K562 (cell line): ENCODE results near the gene MRGPRE. TPM values are rescaled to one million over a fixed set of nuclear protein-coding genes. Genes with fewer than 3 reads are reported as not detected.

ENCODE experiments used
- ATAC-seq: fragments of 200-7000 bp; cut with Tn5 transposase; 3 replicates; pipeline ENCODE4 v1.9.1; 2020; ENCODE audit warnings: moderate library complexity
- BruUV-seq: library from RNA; stranded (reverse); fragments of 400-500 nt; replicated peaks from 2 replicates; lab custom pipeline; 2021; lab: Mats Ljungman, UMichigan
- CTCF ChIA-PET: fragments of 300-600 bp; formaldehyde crosslinking; extraction: SDS; loops from one replicate; lab custom pipeline; 2021; ENCODE audit warnings: low intra/inter-chr PET ratio; lab: Yijun Ruan, JAX
- POLR2A ChIA-PET: fragments of 300-600, 350-650 bp; sonication (Branson Sonifier 250); formaldehyde crosslinking; extraction: SDS; loops from one replicate; lab custom pipeline; 2021; ENCODE audit warnings: antibody characterized with exemption, inconsistent platforms; lab: Yijun Ruan, JAX
- DNase-seq, 4 experiments: peaks; one replicate each; pipeline versions ENCODE4 v3.0.0 to v3.0.0-alpha.2; 2011 to 2018; ENCODE audit warnings: low spot score in 3 of 4, mixed read lengths in 3 of 4; ENCODE audit errors: extremely low read depth in 1 of 4
- FAIRE-seq: peaks from 2 replicates; lab custom pipeline; 2011; peaks lifted over from hg19 to GRCh38; lab: Jason Lieb, UNC
- H2AFZ ChIP-seq: 2 replicates; pipeline ENCODE4 v1.6.0; 2011; ENCODE audit warnings: low read depth, low read length, control low read depth, inconsistent platforms
- H3K27ac ChIP-seq: fragments of 200-600 bp; 3 replicates; pipeline ENCODE4 v1.8.0; 2011; ENCODE audit warnings: low read depth, mild to moderate bottlenecking, control low read depth, inconsistent platforms, low read length, moderate library complexity, mixed read lengths; ENCODE audit errors: extremely low read depth
- H3K27me3 ChIP-seq, 2 experiments: fragments of 300-600 bp in 1 of 2; 2 replicates in 1 of 2; 3 replicates in 1 of 2; pipeline versions ENCODE4 v1.6.0 to v1.8.0; 2011; ENCODE audit warnings: inconsistent platforms in 2 of 2, low read length in 2 of 2, mild to moderate bottlenecking in 1 of 2, mixed read lengths in 1 of 2, moderate library complexity in 1 of 2; ENCODE audit not compliant: control insufficient read depth in 2 of 2, insufficient read depth in 2 of 2
- H3K36me3 ChIP-seq: fragments of 300-600 bp; 3 replicates; pipeline ENCODE4 v1.8.0; 2011; ENCODE audit warnings: mild to moderate bottlenecking, low read length, inconsistent platforms; ENCODE audit not compliant: control insufficient read depth, insufficient read depth
- H3K4me1 ChIP-seq, 2 experiments: fragments of 200-600 bp in 1 of 2; replicated peaks in 1 of 2; 2 replicates in 1 of 2; 3 replicates in 1 of 2; pipeline versions ENCODE4 v1.5.1 to v1.8.0; 2011; ENCODE audit warnings: inconsistent platforms in 2 of 2, low read length in 2 of 2, mild to moderate bottlenecking in 1 of 2, mixed read lengths in 1 of 2, moderate library complexity in 1 of 2; ENCODE audit not compliant: control insufficient read depth in 2 of 2, insufficient read depth in 2 of 2
- H3K4me2 ChIP-seq: 2 replicates; pipeline ENCODE4 v1.6.1; 2011; ENCODE audit warnings: low read length, control low read depth, inconsistent platforms, mixed read lengths; ENCODE audit not compliant: insufficient read depth
- H3K4me3 ChIP-seq: fragments of 200-600 bp; sonication (generic), shearing (Covaris generic); 2 replicates; pipeline ENCODE4 v1.5.1; 2016; ENCODE audit warnings: control low read depth, inconsistent platforms
- H3K79me2 ChIP-seq: fragments of 200-600 bp; 3 replicates; pipeline ENCODE4 v1.8.0; 2011; ENCODE audit warnings: low read length, inconsistent platforms; ENCODE audit not compliant: control insufficient read depth, insufficient read depth
- H3K9ac ChIP-seq, 2 experiments: 2 replicates each; pipeline versions ENCODE4 v1.6.0 to v1.6.1; 2011; ENCODE audit warnings: low read depth in 2 of 2, low read length in 2 of 2, control low read depth in 1 of 2, inconsistent platforms in 1 of 2, mild to moderate bottlenecking in 1 of 2, mixed read lengths in 1 of 2; ENCODE audit not compliant: insufficient read depth in 1 of 2
- H3K9me1 ChIP-seq: one replicate; pipeline ENCODE4 v1.6.0; 2011; ENCODE audit warnings: inconsistent platforms, mild to moderate bottlenecking, low read length, moderate library complexity; ENCODE audit not compliant: control insufficient read depth, insufficient read depth
- H3K9me3 ChIP-seq: replicated peaks from 2 replicates; pipeline ENCODE4 v1.5.1; 2011; ENCODE audit warnings: low read depth, low read length, inconsistent platforms; ENCODE audit not compliant: control insufficient read depth, insufficient read depth
- H4K20me1 ChIP-seq: replicated peaks from 2 replicates; pipeline ENCODE4 v1.6.1; 2011; ENCODE audit warnings: low read length, inconsistent platforms, mixed read lengths; ENCODE audit not compliant: control insufficient read depth, insufficient read depth
- AFF1 ChIP-seq, 2 experiments: fragments of 450-650 bp; IDR thresholded peaks; 2 replicates each; pipeline ENCODE4 v1.6.1; 2018; ENCODE audit warnings: mild to moderate bottlenecking in 2 of 2, low read depth in 1 of 2; ENCODE audit not compliant: partially characterized antibody in 2 of 2
- ARHGAP35 ChIP-seq: fragments of 450-650 bp; IDR thresholded peaks from 2 replicates; pipeline ENCODE4 v1.6.1; 2018; ENCODE audit not compliant: partially characterized antibody
- BRF1 ChIP-seq: IDR thresholded peaks from 3 replicates; pipeline ENCODE4 v1.6.1; 2011; ENCODE audit warnings: borderline replicate concordance, mild to moderate bottlenecking; ENCODE audit not compliant: insufficient read length; ENCODE audit errors: extremely low read depth
- CBFA2T2 ChIP-seq: fragments of 450-650 bp; conservative IDR thresholded peaks from 2 replicates; pipeline ENCODE4 v1.6.1; 2017; ENCODE audit warnings: mild to moderate bottlenecking
- CREBBP ChIP-seq: IDR thresholded peaks from one replicate; pipeline ENCODE4 v1.6.1; 2012; ENCODE audit warnings: low read depth, mild to moderate bottlenecking, control low read depth, inconsistent platforms, low read length
- EHMT2 ChIP-seq: fragments of 450-650 bp; IDR thresholded peaks from 2 replicates; pipeline ENCODE4 v1.6.1; 2018; ENCODE audit warnings: antibody characterized with exemption
- HDGF ChIP-seq: fragments of 450-650 bp; IDR thresholded peaks from 2 replicates; pipeline ENCODE4 v1.6.1; 2016
- KAT8 ChIP-seq: fragments of 450-650 bp; IDR thresholded peaks from 2 replicates; pipeline ENCODE4 v1.6.1; 2016; ENCODE audit warnings: low read depth, mild to moderate bottlenecking
- MAFK ChIP-seq: IDR thresholded peaks from 2 replicates; pipeline ENCODE4 v1.6.1; 2011; ENCODE audit warnings: low read length, improper control_type of control experiment
- NFIX ChIP-seq: fragments of 250-450 bp; sonication (Bioruptor Pico); IDR thresholded peaks from 2 replicates; pipeline ENCODE4 v1.4.0; 2020; ENCODE audit warnings: low read depth, mild to moderate bottlenecking, moderate library complexity
- PURB ChIP-seq: sonication (generic); formaldehyde crosslinking; IDR thresholded peaks from 2 replicates; pipeline ENCODE4 v1.9.0; 2021; ENCODE audit warnings: low read depth, mild to moderate bottlenecking, missing genetic modification reagents
- RBM15 ChIP-seq: fragments of 200-400 bp; formaldehyde crosslinking; IDR thresholded peaks from 2 replicates; pipeline ENCODE4 v1.6.1; 2018; ENCODE audit warnings: mild to moderate bottlenecking, low read length, moderate library complexity; ENCODE audit not compliant: insufficient read depth
- XRCC5 ChIP-seq: fragments of 200-400 bp; formaldehyde crosslinking; IDR thresholded peaks from 2 replicates; pipeline ENCODE4 v1.6.1; 2017; ENCODE audit warnings: low read depth, mild to moderate bottlenecking, low read length
- ZNF583 ChIP-seq: fragments of 250-450 bp; sonication (Bioruptor Pico); IDR thresholded peaks from 2 replicates; pipeline ENCODE4 v1.4.0; 2020
- ZSCAN32 ChIP-seq: fragments of 450-650 bp; formaldehyde crosslinking; IDR thresholded peaks from 2 replicates; pipeline ENCODE4 v1.4.0; 2020; ENCODE audit warnings: mild to moderate bottlenecking, moderate library complexity
- WGBS: fragments of 100-300 bp; shearing (Covaris generic); methylation state at CpG from one replicate; pipeline ENCODE4 v1.1.6; 2016; ENCODE audit warnings: low coverage, mixed read lengths; ENCODE audit not compliant: insufficient coverage; ENCODE audit errors: missing lambda C conversion rate; 5-methylcytosine and 5-hydroxymethylcytosine counted together
- in situ Hi-C: fragments of 300-500 bp; cut with MboI; formaldehyde crosslinking; loops from 4 replicates; pipeline ENCODE4 v1.15.0; 2018; ENCODE audit warnings: inconsistent platforms, mixed read lengths
- intact Hi-C: fragments of 100-400 bp; cut with micrococcal nuclease; formaldehyde crosslinking; loops from 2 replicates; pipeline ENCODE4 v1.14.2; 2022
- polyA plus RNA-seq, 8 experiments: library from polyadenylated mRNA; depleted of rRNA in 4 of 8; stranded (reverse) in 5 of 8; unstranded in 3 of 8; fragments of >200 nt; fragmentation: Nextera tagmentation in 2 of 8; fragmentation: Illumina TruSeq in 1 of 8; extraction: Ambion mirVana in 2 of 8; extraction: Trizol in 1 of 8; gene quantifications; 2 replicates each; pipeline versions ENCODE4 v1.2.1 to v1.2.3, GENCODE V29; 2011 to 2014; ENCODE audit warnings: inconsistent platforms in 1 of 8, missing spikeins in 1 of 8
- total RNA-seq, 7 experiments: library from RNA; depleted of rRNA in 6 of 7; stranded (reverse); fragments of >200 nt in 6 of 7; fragmentation: Illumina TruSeq in 2 of 7; extraction: Trizol in 2 of 7; gene quantifications; 2 replicates each; pipeline versions ENCODE4 v1.2.1 to v1.2.3, GENCODE V29; 2011 to 2021; ENCODE audit warnings: low replicate concordance in 1 of 7

Gene MRGPRE
- total and polyA plus RNA-seq, 9 of the 15 experiments (the other 6 are each of a cell fraction or from before 2014, with no cell fraction given): not detected

DNA sequence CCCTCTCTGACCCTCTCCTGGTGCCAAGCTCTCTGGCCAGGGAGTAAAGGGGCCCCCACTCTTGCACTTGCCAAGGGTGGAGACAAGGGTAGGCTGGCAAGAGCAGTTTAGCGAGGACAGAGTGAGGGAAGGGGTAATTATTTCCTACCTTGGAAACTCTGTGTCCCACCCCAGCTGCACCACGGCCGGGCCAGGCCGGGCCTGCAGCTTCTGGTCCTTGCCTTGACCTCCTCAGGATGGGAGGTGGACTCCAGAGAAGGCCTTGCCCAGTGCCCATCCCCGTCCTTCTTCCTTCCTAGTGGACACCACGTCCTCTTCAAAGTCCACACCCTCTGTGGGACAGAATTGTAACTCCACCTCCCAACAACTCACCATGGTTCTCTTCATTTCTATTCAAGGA is 48.7 kb downstream of the MRGPRE start:
- Histone ChIP-seq H3K79me2 (no peaks in the 10 kb centered on the region), H3K9me3 (peaks cover 2% of the 10 kb centered on the region; the same call in 1 of the 2 replicates), H4K20me1 (no peaks in the 10 kb centered on the region), H3K4me3 (no peak overlapping the region), H3K27me3 (no peaks in the 10 kb centered on the region), H3K36me3 (no peaks in the 10 kb centered on the region), H3K4me2 (no peak overlapping the region), H3K9ac (no peak overlapping the region), H2AFZ (no peak overlapping the region), H3K9me1 (no peaks in the 10 kb centered on the region), H3K4me1 (peaks cover 0 to 11% of the 10 kb centered on the region in 2 experiments; a peak in 2 of 5 replicates), H3K27ac (no peak overlapping the region)
- TF ChIP-seq HDGF (no peak), ARHGAP35 (no peak), XRCC5 (no peak), PURB (no peak), CREBBP (no peak), ZNF583 (CRISPR knock-in tag) (no peak), BRF1 (no peak), RBM15 (no peak), EHMT2 (no peak), MAFK (no peak), AFF1 (IDR thresholded peaks at IDR 0.05; ENCODE audit: low read depth in 1 of 2, partially characterized antibody in 2 of 2) (no peak), ZSCAN32 (CRISPR knock-in tag) (no peak), KAT8 (no peak), NFIX (CRISPR knock-in tag) (no peak), CBFA2T2 (no peak)
- ChIA-PET POLR2A (no interaction called here), CTCF (no interaction called here)
- WGBS: 48% methylated on average over 6 of the region's 6 CpGs
- BruUV-seq: no TSS peak
- ATAC-seq (no peak), FAIRE-seq (no peak), DNase-seq (no peak)
- in situ Hi-C loops: no loop called here
- intact Hi-C loops: no loop called here
